Measurements from ENCODE around the gene PLPP2. TPM values are rescaled to one million over a fixed set of nuclear protein-coding genes. Genes with fewer than 3 reads are reported as not detected.

The PLPP2 gene
- total RNA-seq, 1 experiment from 2014 or later, result 143 TPM

DNA sequence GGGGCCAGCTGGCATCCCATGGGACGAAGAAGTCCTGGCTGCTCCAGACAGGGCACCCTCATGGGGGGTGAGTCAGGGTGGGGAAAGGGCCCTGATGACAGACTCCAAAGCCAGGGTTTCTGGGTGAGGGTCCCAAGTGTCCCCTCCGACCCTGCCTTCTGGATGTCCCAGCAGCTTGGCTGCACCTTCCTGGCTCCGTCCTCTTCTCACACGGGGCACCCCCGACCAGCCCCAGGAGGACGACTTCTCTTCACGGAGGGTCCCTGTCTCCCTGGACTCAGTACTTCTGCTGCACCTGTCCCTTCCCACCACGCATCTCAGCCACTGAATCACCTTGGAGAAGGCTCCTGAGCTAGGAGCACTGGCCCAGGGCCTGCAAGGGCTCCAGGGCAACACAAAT, 33.5 kb upstream of the PLPP2 start:
- Histone ChIP-seq H3K36me3 (ENCODE audit: low read depth) (peaks cover 24% of the 10 kb centered on the region), H4K20me1 (ENCODE audit: insufficient read depth) (no peaks in the 10 kb centered on the region), H3K79me2 (ENCODE audit: low read depth) (no peaks in the 10 kb centered on the region), H3K4me1 (replicated peaks; ENCODE audit: insufficient read depth) (no peaks in the 10 kb centered on the region), H3F3A (ENCODE audit: insufficient read depth, low read depth) (no peaks in the 10 kb centered on the region), H3K9me3 (ENCODE audit: insufficient read depth, low read depth) (no peaks in the 10 kb centered on the region), H3K4me2 (no peak overlapping the region), H2AFZ (no peak overlapping the region), H3K27ac (no peak overlapping the region), H3K4me3 (no peak overlapping the region), H3K9me2 (ENCODE audit: insufficient read depth) (no peaks in the 10 kb centered on the region), H3K27me3 (ENCODE audit: insufficient read depth, low read depth) (no peaks in the 10 kb centered on the region)
- no TSS peak for BruUV-seq (replicated peaks)
- TF ChIP-seq EZH2 (IDR thresholded peaks at IDR 0.05; ENCODE audit: low read depth), result no peak
- TF ChIP-seq, protein P1, sequence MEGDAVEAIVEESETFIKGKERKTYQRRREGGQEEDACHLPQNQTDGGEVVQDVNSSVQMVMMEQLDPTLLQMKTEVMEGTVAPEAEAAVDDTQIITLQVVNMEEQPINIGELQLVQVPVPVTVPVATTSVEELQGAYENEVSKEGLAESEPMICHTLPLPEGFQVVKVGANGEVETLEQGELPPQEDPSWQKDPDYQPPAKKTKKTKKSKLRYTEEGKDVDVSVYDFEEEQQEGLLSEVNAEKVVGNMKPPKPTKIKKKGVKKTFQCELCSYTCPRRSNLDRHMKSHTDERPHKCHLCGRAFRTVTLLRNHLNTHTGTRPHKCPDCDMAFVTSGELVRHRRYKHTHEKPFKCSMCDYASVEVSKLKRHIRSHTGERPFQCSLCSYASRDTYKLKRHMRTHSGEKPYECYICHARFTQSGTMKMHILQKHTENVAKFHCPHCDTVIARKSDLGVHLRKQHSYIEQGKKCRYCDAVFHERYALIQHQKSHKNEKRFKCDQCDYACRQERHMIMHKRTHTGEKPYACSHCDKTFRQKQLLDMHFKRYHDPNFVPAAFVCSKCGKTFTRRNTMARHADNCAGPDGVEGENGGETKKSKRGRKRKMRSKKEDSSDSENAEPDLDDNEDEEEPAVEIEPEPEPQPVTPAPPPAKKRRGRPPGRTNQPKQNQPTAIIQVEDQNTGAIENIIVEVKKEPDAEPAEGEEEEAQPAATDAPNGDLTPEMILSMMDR (conservative IDR thresholded peaks at IDR 0.05), result no peak
- intact Hi-C loops (cut with micrococcal nuclease; ENCODE audit: unreplicated experiment), result no loop called here
- no peak for DNase-seq
- ChIA-PET CTCF (no interaction called here), POLR2A (ENCODE audit: unreplicated experiment) (no interaction called here)

DNA sequence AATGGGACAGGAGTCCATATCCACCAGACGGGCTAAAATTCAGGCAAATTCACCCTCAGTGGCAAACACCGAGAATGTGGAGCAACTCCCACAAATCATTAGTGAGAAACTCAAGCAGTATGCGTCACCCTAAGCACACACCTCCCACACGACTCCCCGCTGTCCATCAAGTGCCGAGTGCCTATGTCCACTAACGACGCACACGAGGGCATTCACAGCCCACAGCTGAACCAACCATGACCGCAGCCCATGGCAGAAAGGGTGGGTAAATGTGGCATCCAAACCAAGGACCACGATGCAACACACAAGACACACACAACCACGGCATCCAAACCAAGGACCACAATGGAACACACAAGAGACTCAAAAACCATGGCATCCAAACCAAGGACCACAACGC, 31.4 kb upstream of the PLPP2 start:
- ChIA-PET POLR2A (ENCODE audit: unreplicated experiment) (no interaction called here), CTCF (no interaction called here)
- Histone ChIP-seq H2AFZ (no peak overlapping the region), H3K4me3 (no peak overlapping the region), H3K36me3 (ENCODE audit: low read depth) (peaks cover 8% of the 10 kb centered on the region; the same call in 1 of the 2 replicates), H3K4me1 (replicated peaks; ENCODE audit: insufficient read depth) (no peaks in the 10 kb centered on the region), H3K9me3 (ENCODE audit: insufficient read depth, low read depth) (no peaks in the 10 kb centered on the region), H3K27me3 (ENCODE audit: insufficient read depth, low read depth) (no peaks in the 10 kb centered on the region), H3K4me2 (no peak overlapping the region), H3K9me2 (ENCODE audit: insufficient read depth) (no peaks in the 10 kb centered on the region), H3F3A (ENCODE audit: insufficient read depth, low read depth) (no peaks in the 10 kb centered on the region), H3K79me2 (ENCODE audit: low read depth) (no peaks in the 10 kb centered on the region), H3K27ac (no peak overlapping the region), H4K20me1 (ENCODE audit: insufficient read depth) (peaks cover 4% of the 10 kb centered on the region; the same call in 1 of the 2 replicates)
- intact Hi-C loops (cut with micrococcal nuclease; ENCODE audit: unreplicated experiment), result no loop called here
- TSS peak; percentile 27 for BruUV-seq (replicated peaks)
- TF ChIP-seq, protein P1 (conservative IDR thresholded peaks at IDR 0.05), result no peak
- no peak for TF ChIP-seq EZH2 (IDR thresholded peaks at IDR 0.05; ENCODE audit: low read depth)
- no peak for DNase-seq

DNA sequence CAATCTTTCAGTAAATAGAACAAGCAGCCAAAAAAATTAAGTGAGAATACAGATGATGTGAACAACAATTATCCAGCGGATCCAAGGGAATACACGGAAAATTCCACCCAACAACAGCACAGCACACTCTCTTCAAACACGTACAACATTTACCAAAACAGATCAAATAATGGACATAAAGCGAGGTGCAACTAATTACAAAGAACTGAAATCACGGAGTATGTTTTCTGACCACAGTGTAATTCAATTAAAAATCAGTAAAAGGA, 27.2 kb upstream of the PLPP2 start:
- CTCF ChIA-PET, result no interaction called here
- TF ChIP-seq EZH2 (IDR thresholded peaks at IDR 0.05; ENCODE audit: low read depth), result no peak
- TF ChIP-seq, protein P1 (conservative IDR thresholded peaks at IDR 0.05), result no peak

More for the DNA sequence above, 27.2 kb upstream of the PLPP2 start:
- Histone ChIP-seq H3K9me3 (ENCODE audit: insufficient read depth, low read depth) (no peaks in the 10 kb centered on the region), H4K20me1 (ENCODE audit: insufficient read depth) (peaks cover 4% of the 10 kb centered on the region), H3K79me2 (ENCODE audit: low read depth) (no peaks in the 10 kb centered on the region), H3F3A (ENCODE audit: insufficient read depth, low read depth) (no peaks in the 10 kb centered on the region), H3K36me3 (ENCODE audit: low read depth) (no peaks in the 10 kb centered on the region; the same call in 1 of the 2 replicates), H3K4me3 (no peak overlapping the region), H3K27ac (no peak overlapping the region), H2AFZ (no peak overlapping the region), H3K9me2 (ENCODE audit: insufficient read depth) (no peaks in the 10 kb centered on the region), H3K4me1 (replicated peaks; ENCODE audit: insufficient read depth) (no peaks in the 10 kb centered on the region), H3K4me2 (no peak overlapping the region), H3K27me3 (ENCODE audit: insufficient read depth, low read depth) (no peaks in the 10 kb centered on the region)
- intact Hi-C loops (cut with micrococcal nuclease; ENCODE audit: unreplicated experiment), result no loop called here
- no peak for DNase-seq
- POLR2A ChIA-PET (ENCODE audit: unreplicated experiment), result interaction anchor here (0.5 to 0.6 kb wide), 2 partner anchors 38 to 509 kb away, joined by 3 to 4 read pairs; no protein-coding TSS in a partner anchor
- BruUV-seq (replicated peaks), result no TSS peak

All from PC-9 (cell line).